ENCODE results near the gene AZIN2.

DNA sequence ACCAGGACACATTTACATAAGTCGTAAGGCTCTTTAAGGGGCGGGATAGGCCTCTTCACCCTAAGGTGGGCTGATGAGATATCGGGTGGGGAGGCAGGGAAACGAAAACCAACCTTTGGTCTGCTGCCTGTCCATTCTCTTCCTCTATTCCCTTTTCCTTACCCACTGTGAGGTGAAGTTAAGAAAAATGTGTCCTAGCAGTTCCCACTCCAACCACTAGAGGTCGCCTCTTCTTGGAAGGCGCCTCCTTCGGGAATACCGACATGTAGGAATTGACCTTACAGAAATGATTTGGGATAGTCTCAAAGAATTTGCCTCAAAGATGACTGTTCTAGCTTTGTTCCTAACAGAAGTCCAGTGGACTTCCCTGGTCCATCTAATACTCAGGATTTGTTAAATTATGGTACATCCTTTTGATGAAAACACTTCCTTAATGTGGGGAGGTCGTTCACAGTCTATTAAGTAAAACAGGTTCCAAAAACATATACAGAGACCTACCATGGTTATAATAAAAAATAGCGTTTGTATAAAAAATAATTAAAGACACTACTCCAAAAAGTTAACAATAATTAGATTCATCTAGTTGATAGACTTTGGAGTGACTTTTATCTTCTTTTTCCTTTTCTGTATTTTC is 14.1 kb downstream of the AZIN2 start:
- TF ChIP-seq, protein P1, sequence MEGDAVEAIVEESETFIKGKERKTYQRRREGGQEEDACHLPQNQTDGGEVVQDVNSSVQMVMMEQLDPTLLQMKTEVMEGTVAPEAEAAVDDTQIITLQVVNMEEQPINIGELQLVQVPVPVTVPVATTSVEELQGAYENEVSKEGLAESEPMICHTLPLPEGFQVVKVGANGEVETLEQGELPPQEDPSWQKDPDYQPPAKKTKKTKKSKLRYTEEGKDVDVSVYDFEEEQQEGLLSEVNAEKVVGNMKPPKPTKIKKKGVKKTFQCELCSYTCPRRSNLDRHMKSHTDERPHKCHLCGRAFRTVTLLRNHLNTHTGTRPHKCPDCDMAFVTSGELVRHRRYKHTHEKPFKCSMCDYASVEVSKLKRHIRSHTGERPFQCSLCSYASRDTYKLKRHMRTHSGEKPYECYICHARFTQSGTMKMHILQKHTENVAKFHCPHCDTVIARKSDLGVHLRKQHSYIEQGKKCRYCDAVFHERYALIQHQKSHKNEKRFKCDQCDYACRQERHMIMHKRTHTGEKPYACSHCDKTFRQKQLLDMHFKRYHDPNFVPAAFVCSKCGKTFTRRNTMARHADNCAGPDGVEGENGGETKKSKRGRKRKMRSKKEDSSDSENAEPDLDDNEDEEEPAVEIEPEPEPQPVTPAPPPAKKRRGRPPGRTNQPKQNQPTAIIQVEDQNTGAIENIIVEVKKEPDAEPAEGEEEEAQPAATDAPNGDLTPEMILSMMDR (IDR thresholded peaks at IDR 0.05) = peak in 1 of 3 donors; percentile 60
- no peak for TF ChIP-seq POLR2A (IDR thresholded peaks at IDR 0.05)
